ENCODE data around the gene RTL1. TPM values are rescaled to one million over a fixed set of nuclear protein-coding genes. Genes with fewer than 3 reads are reported as not detected.

RTL1 gene
- total RNA-seq, 2 donors from 2014 or later, result not detected

GRCh38 chr14:100830681-100831080, 72.8 kb downstream of the RTL1 start:
- Mint-ChIP-seq H3K9me3 (peaks cover 5 to 8% of the 10 kb centered on the region in 2 donors), H3K4me3 (no peak overlapping the region)

More at GRCh38 chr14:100830681-100831080, 72.8 kb downstream of the RTL1 start:
- ATAC-seq (replicated peaks in 1 of 2) (no peak), DNase-seq (no peak)
- Mint-ChIP-seq H3K4me1 (ENCODE audit: low read depth) (no peaks in the 10 kb centered on the region), H3K36me3 (ENCODE audit: insufficient read depth in 2 of 2) (peaks cover 3 to 6% of the 10 kb centered on the region in 2 donors), H3K27me3 (ENCODE audit: low read depth) (peaks cover 29% of the 10 kb centered on the region), H3K27ac (no peak overlapping the region)

Other genes with a start within 250 kb of the RTL1 start
- gene DLK1, start 176.8 kb downstream of the RTL1 start, total RNA-seq, result not detected
- not detected for gene MEG3, start 77.6 kb downstream of the RTL1 start, total RNA-seq

All from activated T-cell treated with anti-CD3 and anti-CD28 coated beads, Interleukin-2, amount 50 U/mL, for 72 hours (primary cell).